IPS-18c (cell line): Measurements from ENCODE around the gene TOP1.
"Not testable (repeated sequence)": the region's sequence is repeated elsewhere in the genome, so short reads cannot be mapped to it uniquely, and the experiment has no call there.

Experiments
- H3K4me3 ChIP-seq: 2 replicates; pipeline ENCODE4 v1.7.0; 2013; ENCODE audit warnings: low read depth, mild to moderate bottlenecking, low read length, moderate library complexity; ENCODE audit not compliant: insufficient read depth
- H3K9me3 ChIP-seq: one replicate; pipeline ENCODE4 v1.6.1; 2013; ENCODE audit warnings: mild to moderate bottlenecking, low read length, moderate library complexity; ENCODE audit not compliant: control insufficient read depth, insufficient read depth

The TOP1 gene

GRCh38 chr20:41001497-41001896 lies 27.1 kb upstream of the TOP1 start:
- H3K4me3 ChIP-seq: no peak overlapping the region
- H3K9me3 ChIP-seq: no peaks in the 10 kb centered on the region

GRCh38 chr20:41002842-41003142 lies 25.8 kb upstream of the TOP1 start:
- no peak overlapping the region for H3K4me3 ChIP-seq
- H3K9me3 ChIP-seq: no peaks in the 10 kb centered on the region

GRCh38 chr20:41003143-41003935 lies 25.3 kb upstream of the TOP1 start:
- H3K9me3 ChIP-seq: no peaks in the 10 kb centered on the region
- H3K4me3 ChIP-seq: no peak overlapping the region

GRCh38 chr20:41003936-41004294 lies 24.7 kb upstream of the TOP1 start:
- not testable (repeated sequence) for H3K9me3 ChIP-seq, H3K4me3 ChIP-seq

- Histone ChIP-seq H3K9me3 (no peaks in the 10 kb centered on the region), H3K4me3 (no peak overlapping the region)
These were observed 23.9 kb upstream of the TOP1 start for GRCh38 chr20:41004531-41005360.

GRCh38 chr20:41005361-41005729 lies 23.3 kb upstream of the TOP1 start:
- H3K4me3 ChIP-seq: no peak overlapping the region

GRCh38 chr20:41006126-41006935 lies 22.3 kb upstream of the TOP1 start:
- H3K9me3 ChIP-seq: no peaks in the 10 kb centered on the region
- no peak overlapping the region for H3K4me3 ChIP-seq

More at GRCh38 chr20:41005361-41005729, 23.3 kb upstream of the TOP1 start:
- no peaks in the 10 kb centered on the region for H3K9me3 ChIP-seq

- Histone ChIP-seq H3K4me3 (no peak overlapping the region; the same call in 1 of the 2 replicates), H3K9me3 (no peaks in the 10 kb centered on the region)
These were observed 21.6 kb upstream of the TOP1 start for GRCh38 chr20:41006936-41007474.

- no peak overlapping the region; the same call in 1 of the 2 replicates for H3K4me3 ChIP-seq
- H3K9me3 ChIP-seq: no peaks in the 10 kb centered on the region
These were observed 21.1 kb upstream of the TOP1 start for GRCh38 chr20:41007481-41007880.

GRCh38 chr20:41009946-41010345 lies 18.7 kb upstream of the TOP1 start:
- Histone ChIP-seq H3K9me3 (no peaks in the 10 kb centered on the region), H3K4me3 (no peak overlapping the region)

GRCh38 chr20:41011551-41012067 lies 17.0 kb upstream of the TOP1 start:
- Histone ChIP-seq H3K9me3 (no peaks in the 10 kb centered on the region), H3K4me3 (no peak overlapping the region)

GRCh38 chr20:41014561-41015088 lies 14.0 kb upstream of the TOP1 start:
- Histone ChIP-seq H3K9me3 (no peaks in the 10 kb centered on the region), H3K4me3 (no peak overlapping the region)

- H3K4me3 ChIP-seq: no peak overlapping the region
- no peaks in the 10 kb centered on the region for H3K9me3 ChIP-seq
These were observed 11.1 kb upstream of the TOP1 start for GRCh38 chr20:41017448-41018042.

GRCh38 chr20:41018153-41018552 lies 10.5 kb upstream of the TOP1 start:
- Histone ChIP-seq H3K9me3 (no peaks in the 10 kb centered on the region), H3K4me3 (no peak overlapping the region)

- Histone ChIP-seq H3K4me3 (no peak overlapping the region), H3K9me3 (no peaks in the 10 kb centered on the region)
These were observed 5.1 kb upstream of the TOP1 start for GRCh38 chr20:41023549-41023948.

GRCh38 chr20:41027366-41027765 lies 1.3 kb upstream of the TOP1 start:
- H3K9me3 ChIP-seq: no peaks in the 10 kb centered on the region
- 0 out of 2 replicates have a peak overlapping the region, but pooled peaks have one; percentile 37 for H3K4me3 ChIP-seq
